Measurements from ENCODE around the gene ARHGAP33.

The ARHGAP33 gene

DNA sequence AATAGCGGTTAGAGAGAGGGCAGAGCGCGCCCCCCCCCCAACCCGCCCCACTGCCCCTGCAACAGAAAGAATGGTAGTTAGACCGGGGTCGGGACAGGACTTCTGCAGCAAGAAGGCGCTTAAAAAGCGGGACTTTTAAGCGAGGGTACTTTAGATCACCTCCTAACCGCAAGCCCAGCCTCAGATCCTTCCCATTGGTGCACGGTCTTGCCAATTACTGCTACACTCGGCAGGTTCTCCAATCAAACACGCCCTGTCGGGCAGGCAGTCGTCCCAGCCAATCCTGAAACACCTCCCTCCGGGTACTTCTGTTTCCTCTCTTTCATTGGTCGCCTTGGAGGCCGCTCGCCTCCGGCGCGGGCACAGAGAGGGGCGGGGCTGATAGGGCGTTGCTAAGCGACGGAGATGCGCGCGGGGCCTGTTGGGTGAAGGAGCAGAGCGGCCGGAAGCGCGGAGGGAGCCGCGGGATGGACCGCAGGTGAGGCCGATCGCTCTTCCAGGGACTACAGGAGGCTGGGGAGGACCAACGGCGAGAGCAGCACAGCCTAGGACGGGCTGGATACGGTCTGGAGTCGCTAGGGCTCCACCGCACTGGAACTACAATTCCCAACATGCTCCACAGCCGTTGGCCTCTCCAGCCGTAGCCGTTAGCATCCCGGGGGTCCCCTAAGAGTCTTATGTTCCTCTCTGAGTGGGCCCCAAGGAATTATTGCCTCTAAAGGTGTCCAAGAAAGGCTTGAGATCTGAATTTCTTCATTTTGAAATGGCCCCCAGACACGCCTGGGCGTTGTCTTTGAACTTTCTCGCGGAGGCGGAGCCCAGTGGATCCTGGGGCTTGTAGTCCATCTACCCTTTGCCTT, 17.4 kb upstream of the ARHGAP33 start, which contains the start of gene PROSER3:
PROSER3 (plus strand) TSS at position 428 of the 860 bp plus-strand sequence; CDS start at position 468, 40 bp downstream.
- DNase-seq, result peak; percentile 100
- peak; percentile 97 for ATAC-seq (ENCODE audit: insufficient read depth, low read depth)
- Histone ChIP-seq H2AFZ (ENCODE audit: low read depth, low read length) (peak within 1 kb of the TSS; percentile 98), H3K79me2 (ENCODE audit: insufficient read depth, low read length) (peaks cover 30% of the 10 kb centered on the region), H3K9me3 (ENCODE audit: insufficient read depth, low read length, severe bottlenecking) (no peaks in the 10 kb centered on the region), H3K4me2 (ENCODE audit: insufficient read depth, low read length) (peak within 1 kb of the TSS; percentile 78), H3K4me1 (ENCODE audit: insufficient read depth, low read length) (peaks cover 26% of the 10 kb centered on the region), H3K27ac (ENCODE audit: low read length) (peak within 1 kb of the TSS; percentile 99), H3K36me3 (ENCODE audit: insufficient read depth, low read length) (peaks cover 47% of the 10 kb centered on the region), H3K4me3 (ENCODE audit: low read depth in 1 of 2, low read length in 2 of 2) (peak within 1 kb of the TSS; percentile 91 to 95), H4K20me1 (ENCODE audit: insufficient read depth, low read length) (peaks cover 22% of the 10 kb centered on the region), H3K27me3 (ENCODE audit: insufficient read depth, low read length, poor library complexity) (no peaks in the 10 kb centered on the region), H3K9ac (ENCODE audit: low read depth, low read length) (peak within 1 kb of the TSS; percentile 97)
- no peak for TF ChIP-seq EZH2 (IDR thresholded peaks at IDR 0.05; ENCODE audit: borderline replicate concordance, low read depth, low read length, severe bottlenecking)
- TF ChIP-seq, protein P1, sequence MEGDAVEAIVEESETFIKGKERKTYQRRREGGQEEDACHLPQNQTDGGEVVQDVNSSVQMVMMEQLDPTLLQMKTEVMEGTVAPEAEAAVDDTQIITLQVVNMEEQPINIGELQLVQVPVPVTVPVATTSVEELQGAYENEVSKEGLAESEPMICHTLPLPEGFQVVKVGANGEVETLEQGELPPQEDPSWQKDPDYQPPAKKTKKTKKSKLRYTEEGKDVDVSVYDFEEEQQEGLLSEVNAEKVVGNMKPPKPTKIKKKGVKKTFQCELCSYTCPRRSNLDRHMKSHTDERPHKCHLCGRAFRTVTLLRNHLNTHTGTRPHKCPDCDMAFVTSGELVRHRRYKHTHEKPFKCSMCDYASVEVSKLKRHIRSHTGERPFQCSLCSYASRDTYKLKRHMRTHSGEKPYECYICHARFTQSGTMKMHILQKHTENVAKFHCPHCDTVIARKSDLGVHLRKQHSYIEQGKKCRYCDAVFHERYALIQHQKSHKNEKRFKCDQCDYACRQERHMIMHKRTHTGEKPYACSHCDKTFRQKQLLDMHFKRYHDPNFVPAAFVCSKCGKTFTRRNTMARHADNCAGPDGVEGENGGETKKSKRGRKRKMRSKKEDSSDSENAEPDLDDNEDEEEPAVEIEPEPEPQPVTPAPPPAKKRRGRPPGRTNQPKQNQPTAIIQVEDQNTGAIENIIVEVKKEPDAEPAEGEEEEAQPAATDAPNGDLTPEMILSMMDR (IDR thresholded peaks at IDR 0.05; ENCODE audit: borderline replicate concordance, extremely low read depth, low read length, poor library complexity, severe bottlenecking), result peak; percentile 3

DNA sequence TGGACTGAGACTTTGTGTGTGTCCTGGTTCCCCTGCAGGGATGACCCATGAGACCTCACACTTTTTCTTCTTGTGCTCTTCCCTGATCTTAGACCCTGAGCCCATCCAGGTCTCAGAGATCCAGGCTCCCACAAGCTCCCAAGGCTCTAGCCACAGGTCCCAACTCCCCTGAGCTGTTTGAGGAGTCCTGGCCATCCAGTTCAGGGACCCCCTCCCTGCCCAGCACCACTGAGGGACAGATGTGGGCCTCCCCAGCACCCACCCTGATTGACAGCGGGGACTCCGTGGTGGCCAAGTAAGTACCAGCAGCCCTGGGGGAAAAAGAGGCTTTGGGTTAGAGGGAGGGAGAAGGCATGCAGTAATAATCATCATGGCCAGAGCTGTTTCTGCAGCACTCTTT, 15.7 kb upstream of the ARHGAP33 start:
- no peaks in the 10 kb centered on the region for H3K9me3 ChIP-seq (ENCODE audit: insufficient read depth, low read length, severe bottlenecking)
- peaks cover 41% of the 10 kb centered on the region for H3K36me3 ChIP-seq (ENCODE audit: insufficient read depth, low read length)
- DNase-seq (no peak), ATAC-seq (ENCODE audit: insufficient read depth, low read depth) (no peak)
- H3K4me3 ChIP-seq (ENCODE audit: low read depth in 1 of 2, low read length in 2 of 2), result peak overlapping the region in 1 of 2 experiments; percentile 91; a peak in 1 of 4 replicates
- peaks cover 26% of the 10 kb centered on the region for H3K4me1 ChIP-seq (ENCODE audit: insufficient read depth, low read length)
- peak overlapping the region; percentile 97; the same call in 1 of the 2 replicates for H3K9ac ChIP-seq (ENCODE audit: low read depth, low read length)
- TF ChIP-seq, protein P1 (IDR thresholded peaks at IDR 0.05; ENCODE audit: borderline replicate concordance, extremely low read depth, low read length, poor library complexity, severe bottlenecking), result no peak
- TF ChIP-seq EZH2 (IDR thresholded peaks at IDR 0.05; ENCODE audit: borderline replicate concordance, low read depth, low read length, severe bottlenecking), result no peak
- H3K27me3 ChIP-seq (ENCODE audit: insufficient read depth, low read length, poor library complexity), result no peaks in the 10 kb centered on the region
- H3K4me2 ChIP-seq (ENCODE audit: insufficient read depth, low read length), result peak overlapping the region; percentile 78
- no peak overlapping the region for H2AFZ ChIP-seq (ENCODE audit: low read depth, low read length)
- 0 out of 2 replicates have a peak overlapping the region, but pooled peaks have one; percentile 2 for H3K27ac ChIP-seq (ENCODE audit: low read length)
- peaks cover 30% of the 10 kb centered on the region for H3K79me2 ChIP-seq (ENCODE audit: insufficient read depth, low read length)
- peaks cover 24% of the 10 kb centered on the region for H4K20me1 ChIP-seq (ENCODE audit: insufficient read depth, low read length)

DNA sequence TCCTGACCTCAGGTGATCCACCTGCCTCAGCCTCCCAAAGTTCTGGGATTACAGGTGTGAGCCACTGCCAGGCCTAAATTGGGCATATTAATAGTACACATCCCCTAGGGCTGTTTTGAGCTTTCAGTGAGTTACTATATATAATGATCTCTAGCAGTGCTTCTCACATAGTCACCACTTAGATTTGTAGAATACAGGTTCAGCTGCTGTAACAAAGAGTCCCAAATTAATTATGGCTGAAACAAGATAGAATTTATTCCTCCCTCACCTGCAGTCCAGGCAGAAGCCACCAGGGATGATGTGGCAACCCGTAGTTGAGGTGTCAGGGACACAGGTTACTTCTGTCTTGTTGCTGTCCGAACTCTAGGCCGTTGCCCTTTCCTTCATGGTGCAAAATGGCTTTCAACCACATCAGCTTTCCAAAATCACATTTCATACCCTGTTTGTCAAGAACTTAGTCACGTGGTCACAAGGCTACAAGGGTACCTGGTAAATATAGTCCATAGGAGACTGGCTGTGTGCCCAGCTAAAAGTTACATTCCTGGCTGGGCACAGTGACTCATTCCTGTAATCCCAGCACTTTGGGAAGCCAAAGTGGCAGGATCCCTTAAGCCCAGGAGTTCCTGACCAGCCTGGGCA, 14.5 kb upstream of the ARHGAP33 start:
- DNase-seq, result no peak
- no peak overlapping the region for H3K27ac ChIP-seq (ENCODE audit: low read length)
- H2AFZ ChIP-seq (ENCODE audit: low read depth, low read length), result no peak overlapping the region

More for the DNA sequence above, 14.5 kb upstream of the ARHGAP33 start:
- Histone ChIP-seq H3K79me2 (ENCODE audit: insufficient read depth, low read length) (peaks cover 30% of the 10 kb centered on the region), H3K27me3 (ENCODE audit: insufficient read depth, low read length, poor library complexity) (no peaks in the 10 kb centered on the region), H3K4me2 (ENCODE audit: insufficient read depth, low read length) (no peak overlapping the region), H4K20me1 (ENCODE audit: insufficient read depth, low read length) (peaks cover 29% of the 10 kb centered on the region), H3K36me3 (ENCODE audit: insufficient read depth, low read length) (peaks cover 52% of the 10 kb centered on the region), H3K9ac (ENCODE audit: low read depth, low read length) (no peak overlapping the region), H3K9me3 (ENCODE audit: insufficient read depth, low read length, severe bottlenecking) (no peaks in the 10 kb centered on the region), H3K4me3 (ENCODE audit: low read depth in 1 of 2, low read length in 2 of 2) (no peak overlapping the region), H3K4me1 (ENCODE audit: insufficient read depth, low read length) (peaks cover 26% of the 10 kb centered on the region)
- no peak for ATAC-seq (ENCODE audit: insufficient read depth, low read depth)
- no peak for TF ChIP-seq EZH2 (IDR thresholded peaks at IDR 0.05; ENCODE audit: borderline replicate concordance, low read depth, low read length, severe bottlenecking)

Data from DND-41 (cell line).